Islet precursor cell (in vitro differentiated cells): Measurements from ENCODE around the gene HDHD3.

Experiments
- DNase-seq: peaks from one replicate; pipeline ENCODE4 v3.0.0-alpha.2; 2018

HDHD3 gene

GRCh38 chr9:113361304-113362018 is 15.3 kb downstream of the HDHD3 start:
- no peak for DNase-seq

- no peak for DNase-seq
Measured at GRCh38 chr9:113360242-113360842, 16.4 kb downstream of the HDHD3 start.

GRCh38 chr9:113359385-113359784 is 17.4 kb downstream of the HDHD3 start:
- no peak for DNase-seq

- no peak for DNase-seq
Measured at GRCh38 chr9:113356686-113357292, 20.0 kb downstream of the HDHD3 start.

- no peak for DNase-seq
Measured at GRCh38 chr9:113355040-113355596, 21.7 kb downstream of the HDHD3 start.

- no peak for DNase-seq
Measured at GRCh38 chr9:113352411-113352810, 24.4 kb downstream of the HDHD3 start.

GRCh38 chr9:113352006-113352405 is 24.8 kb downstream of the HDHD3 start:
- no peak for DNase-seq

- DNase-seq = no peak
Measured at GRCh38 chr9:113350937-113351336, 25.8 kb downstream of the HDHD3 start.

- DNase-seq = no peak
Measured at GRCh38 chr9:113350107-113350661, 26.6 kb downstream of the HDHD3 start.

- DNase-seq = no peak
Measured at GRCh38 chr9:113349445-113350094, 27.2 kb downstream of the HDHD3 start, which contains the start of gene BSPRY. Gene BSPRY, plus strand, starts transcription at chr9:113349541. Its CDS starts 39 bp downstream, at chr9:113349580.

- DNase-seq = no peak
Measured at GRCh38 chr9:113349066-113349444, 27.7 kb downstream of the HDHD3 start.

GRCh38 chr9:113348437-113348836 is 28.3 kb downstream of the HDHD3 start:
- no peak for DNase-seq

GRCh38 chr9:113345671-113346070 is 31.1 kb downstream of the HDHD3 start:
- DNase-seq = no peak

GRCh38 chr9:113345190-113345589 is 31.6 kb downstream of the HDHD3 start:
- DNase-seq = no peak

GRCh38 chr9:113343732-113344231 is 33.0 kb downstream of the HDHD3 start:
- DNase-seq = no peak

- DNase-seq = no peak
Measured at GRCh38 chr9:113341712-113342410, 34.9 kb downstream of the HDHD3 start.

GRCh38 chr9:113340011-113340699 is 36.6 kb downstream of the HDHD3 start, which contains the start of gene WDR31:
Gene WDR31, minus strand, starts transcription at chr9:113340275. Its CDS starts 8,253 bp downstream, at chr9:113332022.
- DNase-seq = peak; percentile 95

GRCh38 chr9:113337714-113338113 is 39.1 kb downstream of the HDHD3 start:
- DNase-seq = no peak

GRCh38 chr9:113331780-113332179 is 45.0 kb downstream of the HDHD3 start:
- DNase-seq = peak; percentile 12

GRCh38 chr9:113328045-113328782 is 48.6 kb downstream of the HDHD3 start:
- no peak for DNase-seq

GRCh38 chr9:113326230-113326629 is 50.6 kb downstream of the HDHD3 start:
- no peak for DNase-seq
